Panc1 (cell line): ENCODE measurements around the gene GFPT1. TPM values are rescaled to one million over a fixed set of nuclear protein-coding genes. Genes with fewer than 3 reads are reported as not detected.
A peak's percentile ranks its signal among the peaks of the same experiment; 100 is the strongest.

ENCODE experiments used
- ATAC-seq: fragments of 200-7000 bp; cut with Tn5 transposase; 2 replicates; pipeline ENCODE4 v1.9.1; 2020; ENCODE audit warnings: mild to moderate bottlenecking, moderate library complexity
- Bru-seq: library from RNA; stranded (reverse); fragments of 400-500 nt; gene quantifications from one replicate; lab custom pipeline; 2021; lab: Mats Ljungman, UMichigan
- BruChase-seq, 2 experiments: library from RNA; stranded (reverse); fragments of 400-500 nt; gene quantifications; one replicate each; lab custom pipeline; 2021; lab: Mats Ljungman, UMichigan
- BruUV-seq: library from RNA; stranded (reverse); fragments of 400-500 nt; replicated peaks from 2 replicates; lab custom pipeline; 2021; lab: Mats Ljungman, UMichigan
- CTCF ChIA-PET: fragments of 300-600 bp; sonication (Branson Sonifier 250); formaldehyde crosslinking; loops from one replicate; lab custom pipeline; 2022; ENCODE audit warnings: antibody characterized with exemption; lab: Charles Lee
- POLR2A ChIA-PET: fragments of 300-600 bp; sonication (Branson Sonifier 250); formaldehyde crosslinking; loops from one replicate; lab custom pipeline; 2022; ENCODE audit warnings: antibody characterized with exemption; lab: Charles Lee
- DNase-seq: peaks from one replicate; pipeline ENCODE4 v3.0.0-alpha.2; 2010; ENCODE audit warnings: low read depth, low spot score
- H3K27ac ChIP-seq: 2 replicates; pipeline ENCODE4 v1.5.1; 2011; ENCODE audit warnings: mild to moderate bottlenecking, low read length, inconsistent platforms
- H3K27me3 ChIP-seq: fragments of 200-500 bp; sonication (Bioruptor generic); 2 replicates; pipeline ENCODE4 v1.6.0; 2014; ENCODE audit warnings: low read length, inconsistent platforms; ENCODE audit not compliant: control insufficient read depth, insufficient read depth
- H3K36me3 ChIP-seq: fragments of 200-500 bp; sonication (Bioruptor generic); 2 replicates; pipeline ENCODE4 v1.5.1; 2014; ENCODE audit warnings: inconsistent platforms, mild to moderate bottlenecking, low read length, moderate library complexity; ENCODE audit not compliant: control insufficient read depth, insufficient read depth
- H3K4me1 ChIP-seq: 2 replicates; pipeline ENCODE4 v1.5.1; 2011; ENCODE audit warnings: inconsistent platforms, mild to moderate bottlenecking, low read length, moderate library complexity; ENCODE audit not compliant: control insufficient read depth, insufficient read depth
- H3K4me3 ChIP-seq, 2 experiments: 2 replicates each; pipeline ENCODE4 v1.5.1; 2011 to 2012; ENCODE audit warnings: low read depth in 2 of 2, low read length in 2 of 2, mild to moderate bottlenecking in 2 of 2, inconsistent platforms in 1 of 2, moderate library complexity in 1 of 2
- H3K9me3 ChIP-seq: fragments of 200-500 bp; sonication (Bioruptor generic); 2 replicates; pipeline ENCODE4 v1.5.1; 2014; ENCODE audit warnings: low read depth, mild to moderate bottlenecking, inconsistent platforms, low read length, moderate library complexity; ENCODE audit not compliant: control insufficient read depth, insufficient read depth
- CTCF ChIP-seq: fragments of 450-650 bp; IDR thresholded peaks from 2 replicates; pipeline ENCODE4 v1.5.1; 2017; ENCODE audit warnings: mild to moderate bottlenecking
- POLR2AphosphoS5 ChIP-seq: IDR thresholded peaks from 2 replicates; pipeline ENCODE4 v1.6.1; 2012; ENCODE audit warnings: mild to moderate bottlenecking, low read depth, low read length, moderate library complexity
- REST ChIP-seq, 2 experiments: IDR thresholded peaks; 2 replicates each; pipeline ENCODE4 v1.6.1; 2011 to 2012; ENCODE audit warnings: low read depth in 2 of 2, control low read depth in 1 of 2, low read length in 1 of 2, mild to moderate bottlenecking in 1 of 2, moderate library complexity in 1 of 2; ENCODE audit not compliant: insufficient read depth in 1 of 2
- SIN3A ChIP-seq: IDR thresholded peaks from 2 replicates; pipeline ENCODE4 v1.6.1; 2012; ENCODE audit warnings: low read depth, mild to moderate bottlenecking, low read length, moderate library complexity, borderline replicate concordance; ENCODE audit not compliant: insufficient read depth
- TCF7L2 ChIP-seq: IDR thresholded peaks from 2 replicates; pipeline ENCODE4 v1.6.1; 2011; ENCODE audit warnings: mild to moderate bottlenecking, low read depth, low read length, inconsistent platforms
- in situ Hi-C: cut with HindIII; loops from 2 replicates; pipeline ENCODE4 v1.10.0; 2016; ENCODE audit warnings: low sequenced_read_pairs, low pct_unique_long_range_greater_than_20kb
- intact Hi-C: fragments of 100-400 bp; cut with micrococcal nuclease; formaldehyde crosslinking; loops from one replicate; pipeline ENCODE4 v1.10.0; 2022; ENCODE audit not compliant: unreplicated experiment
- long read RNA-seq: library from polyadenylated mRNA; unstranded; transcript quantifications from one replicate; pipeline ENCODE4 v2.0.0, GENCODE V29; 2021; ENCODE audit not compliant: unreplicated experiment
- polyA plus RNA-seq: library from polyadenylated mRNA; unstranded; fragments of >200 nt; gene quantifications from one replicate; pipeline ENCODE4 v1.2.1, GENCODE V29; 2012; ENCODE audit warnings: missing spikeins; ENCODE audit not compliant: insufficient read length
- total RNA-seq: library from RNA; stranded (reverse); gene quantifications from one replicate; pipeline ENCODE4 v1.2.1, GENCODE V29; 2021; ENCODE audit not compliant: unreplicated experiment

The GFPT1 gene
- total RNA-seq, result 53.0 TPM
- 27.7 TPM for polyA plus RNA-seq
- Bru-seq, nascent RNA, result percentile 90 among the genes with signal in this experiment
- BruChase-seq, experiment 1, labeled RNA remaining after a 2-hour chase, result percentile 93 among the genes with signal in this experiment
- BruChase-seq, experiment 2, labeled RNA remaining after a 6-hour chase, result percentile 95 among the genes with signal in this experiment
- long read RNA-seq, full-length matches to known transcripts, result 170 of 208 reads
- long read RNA-seq, partial matches to known transcripts, result 11 of 208 reads
- long read RNA-seq, other reads (novel, unspliced or antisense), result 27 of 208 reads

- DNase-seq (peak; percentile 60), ATAC-seq (peak; percentile 98)
- in situ Hi-C loops, result no loop called here
- H3K27ac ChIP-seq, result peak within 1 kb of the TSS; percentile 94
- H3K4me1 ChIP-seq, result peaks cover 10% of the 10 kb centered on the region
- intact Hi-C loops, result no loop called here
- peak within 1 kb of the TSS; percentile 53 to 94 for H3K4me3 ChIP-seq
- POLR2A ChIA-PET, result interaction anchor here (0.6 kb wide), 1 partner anchor 1614 kb away, joined by 3 read pairs; no protein-coding TSS in a partner anchor
- no peaks in the 10 kb centered on the region for H3K36me3 ChIP-seq
- H3K9me3 ChIP-seq, result no peaks in the 10 kb centered on the region
- TF ChIP-seq POLR2AphosphoS5, result peak; percentile 67; the same call in 1 of the 2 replicates
- TF ChIP-seq CTCF, result no peak
- TF ChIP-seq TCF7L2, result no peak
- no peak for TF ChIP-seq REST (IDR thresholded peaks at IDR 0.05; ENCODE audit: insufficient read depth in 1 of 2, low read depth in 2 of 2, low read length in 1 of 2)
- peak; percentile 87; the same call in 1 of the 2 replicates for TF ChIP-seq SIN3A
- no peaks in the 10 kb centered on the region for H3K27me3 ChIP-seq
- no TSS peak for BruUV-seq
- CTCF ChIA-PET, result no interaction called here
Measured at GRCh38 chr2:69386789-69387734, at the start of gene GFPT1. Gene GFPT1 (minus strand): TSS chr2:69387227. CDS start chr2:69387071, 156 bp downstream.

- TF ChIP-seq REST (IDR thresholded peaks at IDR 0.05; ENCODE audit: insufficient read depth in 1 of 2, low read depth in 2 of 2, low read length in 1 of 2), result no peak
- TF ChIP-seq POLR2AphosphoS5, result no peak
- no peak for TF ChIP-seq TCF7L2
- TF ChIP-seq SIN3A, result no peak
- no peak for TF ChIP-seq CTCF
- Histone ChIP-seq H3K27ac (peak overlapping the region; percentile 98), H3K36me3 (no peaks in the 10 kb centered on the region; the same call in none of the 2 replicates), H3K27me3 (no peaks in the 10 kb centered on the region), H3K9me3 (no peaks in the 10 kb centered on the region), H3K4me3 (peak overlapping the region; percentile 92), H3K4me1 (peaks cover 13% of the 10 kb centered on the region)
- in situ Hi-C loops (no loop called here), intact Hi-C loops (no loop called here)
- peak; percentile 15 for DNase-seq
- CTCF ChIA-PET, result interaction anchor here (0.9 kb wide), 1 partner anchor 289 kb away, joined by 3 read pairs; no protein-coding TSS in a partner anchor
- no TSS peak for BruUV-seq
- ATAC-seq, result no peak
- POLR2A ChIA-PET, result no interaction called here
Measured at GRCh38 chr2:69436596-69436937, 49.5 kb upstream of the GFPT1 start.
